Measurements from ENCODE around the gene TMEM164.
"Not testable (repeated sequence)": the region's sequence is repeated elsewhere in the genome, so short reads cannot be mapped to it uniquely, and the experiment has no call there.

DNA sequence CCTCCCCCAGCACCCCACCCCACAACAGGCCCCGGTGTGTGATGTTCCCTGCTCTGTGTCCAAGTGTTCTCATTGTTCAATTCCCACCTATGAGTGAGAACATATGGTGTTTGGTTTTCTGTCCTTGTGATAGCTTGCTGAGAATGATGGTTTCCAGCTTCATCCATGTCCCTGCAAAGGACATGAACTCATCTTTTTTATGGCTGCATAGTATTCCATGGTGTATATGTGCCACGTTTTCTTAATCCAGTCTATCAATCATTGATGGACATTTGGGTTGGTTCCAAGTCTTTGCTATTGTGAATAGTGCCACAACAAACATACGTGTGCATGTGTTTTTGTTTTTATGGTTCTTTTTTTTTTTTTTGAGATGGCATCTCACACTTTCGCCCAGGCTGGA, 17.7 kb upstream of the TMEM164 start:
- TF ChIP-seq, protein P1, sequence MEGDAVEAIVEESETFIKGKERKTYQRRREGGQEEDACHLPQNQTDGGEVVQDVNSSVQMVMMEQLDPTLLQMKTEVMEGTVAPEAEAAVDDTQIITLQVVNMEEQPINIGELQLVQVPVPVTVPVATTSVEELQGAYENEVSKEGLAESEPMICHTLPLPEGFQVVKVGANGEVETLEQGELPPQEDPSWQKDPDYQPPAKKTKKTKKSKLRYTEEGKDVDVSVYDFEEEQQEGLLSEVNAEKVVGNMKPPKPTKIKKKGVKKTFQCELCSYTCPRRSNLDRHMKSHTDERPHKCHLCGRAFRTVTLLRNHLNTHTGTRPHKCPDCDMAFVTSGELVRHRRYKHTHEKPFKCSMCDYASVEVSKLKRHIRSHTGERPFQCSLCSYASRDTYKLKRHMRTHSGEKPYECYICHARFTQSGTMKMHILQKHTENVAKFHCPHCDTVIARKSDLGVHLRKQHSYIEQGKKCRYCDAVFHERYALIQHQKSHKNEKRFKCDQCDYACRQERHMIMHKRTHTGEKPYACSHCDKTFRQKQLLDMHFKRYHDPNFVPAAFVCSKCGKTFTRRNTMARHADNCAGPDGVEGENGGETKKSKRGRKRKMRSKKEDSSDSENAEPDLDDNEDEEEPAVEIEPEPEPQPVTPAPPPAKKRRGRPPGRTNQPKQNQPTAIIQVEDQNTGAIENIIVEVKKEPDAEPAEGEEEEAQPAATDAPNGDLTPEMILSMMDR (IDR thresholded peaks at IDR 0.05), result not testable (repeated sequence)
- TF ChIP-seq POLR2A (IDR thresholded peaks at IDR 0.05), result not testable (repeated sequence)

Measured in right lobe of liver (tissue), 4 donors.